Embryonic facial prominence (tissue), 1 donor: Measurements from ENCODE around the gene FAM98B.
"Not testable (repeated sequence)": the region's sequence is repeated elsewhere in the genome, so short reads cannot be mapped to it uniquely, and the experiment has no call there.

ENCODE experiments used
- DNase-seq: peaks from one replicate; pipeline ENCODE4 v3.0.0-alpha.2; 2016; ENCODE audit errors: extremely low spot score

The FAM98B gene

GRCh38 chr15:38453971-38454695 lies at the start of gene FAM98B:
Gene FAM98B (plus strand): TSS chr15:38454127. CDS start chr15:38454162, 35 bp downstream.
- peak; percentile 79 for DNase-seq

GRCh38 chr15:38406436-38406835 lies 47.5 kb upstream of the FAM98B start:
- no peak for DNase-seq

- DNase-seq, result no peak
Observed at GRCh38 chr15:38408576-38408975, 45.4 kb upstream of the FAM98B start.

GRCh38 chr15:38411902-38412301 lies 42.0 kb upstream of the FAM98B start:
- DNase-seq, result no peak

- DNase-seq, result no peak
Observed at GRCh38 chr15:38412466-38412865, 41.5 kb upstream of the FAM98B start.

GRCh38 chr15:38414357-38414756 lies 39.6 kb upstream of the FAM98B start:
- DNase-seq, result peak; percentile 20

GRCh38 chr15:38421069-38421690 lies 32.7 kb upstream of the FAM98B start:
- no peak for DNase-seq

- no peak for DNase-seq
Observed at GRCh38 chr15:38424101-38424552, 29.8 kb upstream of the FAM98B start.

- DNase-seq, result no peak
Observed at GRCh38 chr15:38425269-38425668, 28.7 kb upstream of the FAM98B start.

- DNase-seq, result no peak
Observed at GRCh38 chr15:38427380-38427779, 26.5 kb upstream of the FAM98B start.

- DNase-seq, result no peak
Observed at GRCh38 chr15:38430106-38430760, 23.7 kb upstream of the FAM98B start.

GRCh38 chr15:38436993-38437392 lies 16.9 kb upstream of the FAM98B start:
- no peak for DNase-seq

GRCh38 chr15:38437603-38438002 lies 16.3 kb upstream of the FAM98B start:
- not testable (repeated sequence) for DNase-seq

- DNase-seq, result no peak
Observed at GRCh38 chr15:38438031-38438986, 15.6 kb upstream of the FAM98B start.

- DNase-seq, result no peak
Observed at GRCh38 chr15:38440353-38441129, 13.4 kb upstream of the FAM98B start.

GRCh38 chr15:38441130-38441519 lies 12.8 kb upstream of the FAM98B start:
- no peak for DNase-seq

- DNase-seq, result no peak
Observed at GRCh38 chr15:38454696-38455090, 766 bp downstream of the FAM98B start.

GRCh38 chr15:38455092-38455491 lies 1.2 kb downstream of the FAM98B start:
- DNase-seq, result no peak

GRCh38 chr15:38458646-38459045 lies 4.7 kb downstream of the FAM98B start:
- no peak for DNase-seq

GRCh38 chr15:38459480-38459879 lies 5.6 kb downstream of the FAM98B start:
- no peak for DNase-seq

GRCh38 chr15:38460543-38460942 lies 6.6 kb downstream of the FAM98B start:
- no peak for DNase-seq
